PC-3 (cell line): ENCODE measurements around the gene GCGR. TPM values are rescaled to one million over a fixed set of nuclear protein-coding genes. Genes with fewer than 3 reads are reported as not detected.

Experiments
- ATAC-seq: fragments of 200-7000 bp; cut with Tn5 transposase; 2 replicates; pipeline ENCODE4 v1.9.1; 2020; ENCODE audit warnings: mild to moderate bottlenecking, moderate library complexity
- BruUV-seq: library from RNA; stranded (reverse); fragments of 400-500 nt; replicated peaks from 2 replicates; lab custom pipeline; 2021; lab: Mats Ljungman, UMichigan
- CTCF ChIA-PET: fragments of 300-600 bp; sonication (Branson Sonifier 250); formaldehyde crosslinking; loops from one replicate; lab custom pipeline; 2022; ENCODE audit warnings: antibody characterized with exemption; lab: Charles Lee
- POLR2A ChIA-PET: fragments of 300-600 bp; sonication (Branson Sonifier 250); formaldehyde crosslinking; loops from one replicate; lab custom pipeline; 2022; ENCODE audit warnings: antibody characterized with exemption; ENCODE audit not compliant: unreplicated experiment; lab: Charles Lee
- DNase-seq: peaks from one replicate; pipeline ENCODE4 v3.0.0-alpha.2; 2015
- H2AFZ ChIP-seq: fragments of 300-600 bp; sonication (generic); 2 replicates; pipeline ENCODE4 v1.6.0; 2016; ENCODE audit warnings: antibody characterized with exemption, low read length
- H3F3A ChIP-seq: fragments of 300-600 bp; sonication (generic); one replicate; pipeline ENCODE4 v1.6.0; 2017; ENCODE audit warnings: antibody characterized with exemption, low read length, control low read depth, mild to moderate bottlenecking; ENCODE audit not compliant: unreplicated experiment
- H3K27ac ChIP-seq: fragments of 300-600 bp; sonication (generic); 2 replicates; pipeline ENCODE4 v1.5.1; 2016; ENCODE audit warnings: mild to moderate bottlenecking, low read length
- H3K27me3 ChIP-seq: fragments of 300-600 bp; sonication (generic); 2 replicates; pipeline ENCODE4 v1.6.1; 2016; ENCODE audit warnings: low read length, mixed read lengths
- H3K36me3 ChIP-seq: fragments of 300-600 bp; sonication (generic); 2 replicates; pipeline ENCODE4 v1.6.1; 2016; ENCODE audit warnings: low read depth, mixed run types, low read length, mixed read lengths
- H3K4me1 ChIP-seq: fragments of 300-600 bp; sonication (generic); 2 replicates; pipeline ENCODE4 v1.5.1; 2016; ENCODE audit warnings: low read length; ENCODE audit not compliant: insufficient read depth
- H3K4me2 ChIP-seq: fragments of 300-600 bp; sonication (generic); 2 replicates; pipeline ENCODE4 v1.6.0; 2016; ENCODE audit warnings: low read length
- H3K4me3 ChIP-seq: fragments of 300-600 bp; sonication (generic); 2 replicates; pipeline ENCODE4 v1.5.1; 2016; ENCODE audit warnings: mild to moderate bottlenecking, low read length, mixed read lengths
- H3K79me2 ChIP-seq: fragments of 300-600 bp; sonication (generic); 2 replicates; pipeline ENCODE4 v1.6.1; 2017; ENCODE audit warnings: low read length, mixed read lengths
- H3K9ac ChIP-seq: fragments of 300-600 bp; sonication (generic); 2 replicates; pipeline ENCODE4 v1.6.0; 2016; ENCODE audit warnings: mild to moderate bottlenecking, low read length
- H3K9me2 ChIP-seq: fragments of 300-600 bp; sonication (generic); replicated peaks from 2 replicates; pipeline ENCODE4 v1.6.1; 2016; ENCODE audit warnings: mixed run types, low read length, mixed read lengths
- H3K9me3 ChIP-seq: fragments of 300-600 bp; sonication (generic); 2 replicates; pipeline ENCODE4 v1.6.1; 2016; ENCODE audit warnings: low read length, mixed read lengths
- H4K20me1 ChIP-seq: fragments of 300-600 bp; sonication (generic); 2 replicates; pipeline ENCODE4 v1.6.1; 2016; ENCODE audit warnings: low read length, mixed read lengths
- CTCF ChIP-seq: fragments of 300-600 bp; sonication (generic); conservative IDR thresholded peaks from 2 replicates; pipeline ENCODE4 v1.5.1; 2017; ENCODE audit warnings: antibody characterized with exemption, low read depth, mild to moderate bottlenecking, low read length
- EZH2 ChIP-seq: fragments of 300-600 bp; sonication (generic); IDR thresholded peaks from one replicate; pipeline ENCODE4 v1.6.1; 2017; ENCODE audit warnings: antibody characterized with exemption, mild to moderate bottlenecking, low read length; ENCODE audit not compliant: unreplicated experiment
- EZH2phosphoT487 ChIP-seq: fragments of 300-600 bp; sonication (generic); IDR thresholded peaks from 2 replicates; pipeline ENCODE4 v1.6.1; 2018; ENCODE audit warnings: mild to moderate bottlenecking, antibody characterized with exemption, low read length, borderline replicate concordance
- intact Hi-C: fragments of 100-400 bp; cut with micrococcal nuclease; formaldehyde crosslinking; loops from 2 replicates; pipeline ENCODE4 v1.9.0; 2023
- total RNA-seq: library from RNA; depleted of rRNA; stranded (reverse); fragments of >200 nt; gene quantifications from 2 replicates; pipeline ENCODE4 v1.2.3, GENCODE V29; 2014

GCGR gene
- total RNA-seq, 1 experiment from 2014 or later, result 0.11 TPM

GRCh38 chr17:81849457-81849856 is 45.5 kb downstream of the GCGR start:
- intact Hi-C loops, result no loop called here
- no peak overlapping the region for H3K27ac ChIP-seq
- H4K20me1 ChIP-seq, result peaks cover 14% of the 10 kb centered on the region; the same call in 1 of the 2 replicates
- TF ChIP-seq EZH2, result no peak
- no peak for TF ChIP-seq CTCF
- TF ChIP-seq EZH2phosphoT487, result no peak
- H3K9me2 ChIP-seq, result no peaks in the 10 kb centered on the region
- DNase-seq (no peak), ATAC-seq (no peak)
- no peaks in the 10 kb centered on the region for H3F3A ChIP-seq
- peaks cover 35% of the 10 kb centered on the region for H3K79me2 ChIP-seq
- no peaks in the 10 kb centered on the region for H3K4me1 ChIP-seq
- no peaks in the 10 kb centered on the region for H3K9me3 ChIP-seq
- no peak overlapping the region for H3K9ac ChIP-seq
- no TSS peak for BruUV-seq
- H2AFZ ChIP-seq, result no peak overlapping the region
- H3K36me3 ChIP-seq, result peaks cover 62% of the 10 kb centered on the region
- no peaks in the 10 kb centered on the region for H3K27me3 ChIP-seq
- no peak overlapping the region for H3K4me3 ChIP-seq
- CTCF ChIA-PET, result no interaction called here
- H3K4me2 ChIP-seq, result no peak overlapping the region
- POLR2A ChIA-PET, result no interaction called here

GRCh38 chr17:81851423-81851822 is 47.5 kb downstream of the GCGR start:
- H3K36me3 ChIP-seq, result peaks cover 54% of the 10 kb centered on the region
- TF ChIP-seq CTCF (no peak), EZH2 (no peak), EZH2phosphoT487 (no peak)
- no peaks in the 10 kb centered on the region for H3K27me3 ChIP-seq
- no peak overlapping the region for H2AFZ ChIP-seq
- no peak for ATAC-seq
- DNase-seq, result no peak
- H3F3A ChIP-seq, result no peaks in the 10 kb centered on the region
- peaks cover 25% of the 10 kb centered on the region for H4K20me1 ChIP-seq
- H3K27ac ChIP-seq, result no peak overlapping the region
- intact Hi-C loops, result no loop called here
- no peaks in the 10 kb centered on the region for H3K9me2 ChIP-seq
- H3K79me2 ChIP-seq, result peaks cover 54% of the 10 kb centered on the region
- H3K4me3 ChIP-seq, result no peak overlapping the region
- ChIA-PET POLR2A (no interaction called here), CTCF (interaction anchor here (0.6 kb wide), 2 partner anchors 112 to 121 kb away, joined by 4 to 5 read pairs; no protein-coding TSS in a partner anchor)
- H3K9me3 ChIP-seq, result no peaks in the 10 kb centered on the region
- no TSS peak for BruUV-seq
- H3K4me1 ChIP-seq, result peaks cover 8% of the 10 kb centered on the region; the same call in 1 of the 2 replicates
- no peak overlapping the region for H3K4me2 ChIP-seq
- no peak overlapping the region for H3K9ac ChIP-seq

GRCh38 chr17:81852237-81852636 is 48.3 kb downstream of the GCGR start:
- CTCF ChIA-PET, result no interaction called here
- POLR2A ChIA-PET, result no interaction called here

More at GRCh38 chr17:81852237-81852636, 48.3 kb downstream of the GCGR start:
- Histone ChIP-seq H3K4me1 (peaks cover 8% of the 10 kb centered on the region; the same call in 1 of the 2 replicates), H3K9me2 (no peaks in the 10 kb centered on the region), H3K36me3 (peaks cover 46% of the 10 kb centered on the region), H3K4me3 (no peak overlapping the region), H3K4me2 (no peak overlapping the region), H3K9me3 (no peaks in the 10 kb centered on the region), H4K20me1 (peaks cover 25% of the 10 kb centered on the region), H3K27ac (no peak overlapping the region), H3F3A (no peaks in the 10 kb centered on the region), H3K79me2 (peaks cover 62% of the 10 kb centered on the region), H3K9ac (no peak overlapping the region), H2AFZ (no peak overlapping the region), H3K27me3 (no peaks in the 10 kb centered on the region)
- intact Hi-C loops, result no loop called here
- DNase-seq, result no peak
- no peak for ATAC-seq
- TF ChIP-seq CTCF, result no peak
- TF ChIP-seq EZH2, result no peak
- no peak for TF ChIP-seq EZH2phosphoT487
- BruUV-seq, result no TSS peak
